Choroid plexus epithelial cell (primary cell): ENCODE data around the gene MARCHF5.

Experiments
- DNase-seq: peaks from one replicate; pipeline ENCODE4 v3.0.0-alpha.2; 2010; ENCODE audit warnings: low read depth
- H3K4me3 ChIP-seq: 2 replicates; pipeline ENCODE4 v1.5.1; 2011; ENCODE audit warnings: low read depth, mild to moderate bottlenecking, control low read depth, low read length, moderate library complexity
- CTCF ChIP-seq: conservative IDR thresholded peaks from 2 replicates; pipeline ENCODE4 v1.5.1; 2011; ENCODE audit warnings: low read depth, mild to moderate bottlenecking, control low read depth, inconsistent platforms, low read length, moderate library complexity

Gene MARCHF5

GRCh38 chr10:92278996-92279696 is 11.8 kb upstream of the MARCHF5 start:
- TF ChIP-seq CTCF: no peak
- DNase-seq: peak; percentile 47
- no peak overlapping the region for H3K4me3 ChIP-seq

- DNase-seq: peak; percentile 82
- TF ChIP-seq CTCF: no peak
- peak overlapping the region; percentile 1 for H3K4me3 ChIP-seq
Measured at GRCh38 chr10:92284112-92284704, 6.8 kb upstream of the MARCHF5 start.

GRCh38 chr10:92290076-92290836 is 711 bp upstream of the MARCHF5 start:
- peak; percentile 55 for DNase-seq
- H3K4me3 ChIP-seq: peak overlapping the region; percentile 94
- TF ChIP-seq CTCF: no peak

- no peak for DNase-seq
- no peak for TF ChIP-seq CTCF
- H3K4me3 ChIP-seq: peak overlapping the region; percentile 94
Measured at GRCh38 chr10:92291616-92291865, 574 bp downstream of the MARCHF5 start.

GRCh38 chr10:92291921-92292845 is 1.2 kb downstream of the MARCHF5 start:
- H3K4me3 ChIP-seq: peak overlapping the region; percentile 94
- peak; percentile 73 for DNase-seq
- TF ChIP-seq CTCF: peak; percentile 73

GRCh38 chr10:92298487-92298886 is 7.5 kb downstream of the MARCHF5 start:
- no peak for DNase-seq
- TF ChIP-seq CTCF: no peak

More at GRCh38 chr10:92298487-92298886, 7.5 kb downstream of the MARCHF5 start:
- no peak overlapping the region for H3K4me3 ChIP-seq
